ENCODE measurements around the gene NFE2L2. TPM values are rescaled to one million over a fixed set of nuclear protein-coding genes. Genes with fewer than 3 reads are reported as not detected.

The NFE2L2 gene
- total and polyA plus RNA-seq, 7 donors, result 46.7 to 103 (median 88.3) TPM

DNA sequence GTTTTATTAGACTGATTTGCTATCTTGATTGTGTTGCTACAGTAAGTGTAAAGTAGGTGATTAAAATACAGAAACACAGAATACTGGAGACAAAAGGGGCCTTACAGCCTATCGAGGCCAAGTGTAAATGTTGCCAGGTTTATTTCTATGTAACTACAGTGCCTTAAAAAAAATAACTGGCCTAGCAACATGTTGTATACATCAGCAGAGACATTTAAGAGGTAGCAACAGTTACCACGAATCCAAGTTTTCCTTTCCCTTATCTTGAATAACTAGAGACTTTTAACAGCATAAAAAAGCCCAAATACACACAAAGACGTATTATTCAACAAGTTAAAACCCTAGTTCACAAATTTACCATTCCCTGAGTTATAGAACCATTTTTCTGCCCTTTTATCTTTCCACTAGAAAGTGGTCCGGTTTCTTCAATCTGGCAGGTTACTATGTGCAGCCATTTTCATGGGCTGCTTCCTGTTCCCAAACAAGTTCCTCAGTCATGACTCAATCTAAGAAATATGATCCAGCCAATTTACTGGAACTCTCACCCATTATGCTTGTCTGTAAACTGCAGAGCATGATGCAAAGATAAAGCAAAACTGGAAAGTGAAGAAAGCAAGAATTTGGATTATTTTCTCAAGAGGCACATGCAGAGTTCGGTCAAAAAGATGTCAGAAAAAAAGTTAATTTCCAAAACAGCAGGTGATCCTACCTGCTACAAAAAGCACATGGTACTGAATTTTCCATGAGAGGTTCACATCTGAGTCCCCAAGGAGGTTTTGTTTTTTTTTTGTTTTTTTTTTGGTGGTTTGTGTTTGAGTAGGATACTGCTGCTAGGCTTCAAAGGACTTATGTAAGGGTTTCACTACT is 22.2 kb downstream of the NFE2L2 start:
- H3K4me3 ChIP-seq, result peak overlapping the region; percentile 5 to 34 (median 14)
- DNase-seq, result peak; percentile 67
- TF ChIP-seq POLR2AphosphoS5 (IDR thresholded peaks at IDR 0.05) (peak; percentile 26 to 84 (median 62)), POLR2A (IDR thresholded peaks at IDR 0.05) (no peak), EP300 (IDR thresholded peaks at IDR 0.05) (peak in 2 of 4 donors; percentile 43 to 59)
- TF ChIP-seq, protein P1, sequence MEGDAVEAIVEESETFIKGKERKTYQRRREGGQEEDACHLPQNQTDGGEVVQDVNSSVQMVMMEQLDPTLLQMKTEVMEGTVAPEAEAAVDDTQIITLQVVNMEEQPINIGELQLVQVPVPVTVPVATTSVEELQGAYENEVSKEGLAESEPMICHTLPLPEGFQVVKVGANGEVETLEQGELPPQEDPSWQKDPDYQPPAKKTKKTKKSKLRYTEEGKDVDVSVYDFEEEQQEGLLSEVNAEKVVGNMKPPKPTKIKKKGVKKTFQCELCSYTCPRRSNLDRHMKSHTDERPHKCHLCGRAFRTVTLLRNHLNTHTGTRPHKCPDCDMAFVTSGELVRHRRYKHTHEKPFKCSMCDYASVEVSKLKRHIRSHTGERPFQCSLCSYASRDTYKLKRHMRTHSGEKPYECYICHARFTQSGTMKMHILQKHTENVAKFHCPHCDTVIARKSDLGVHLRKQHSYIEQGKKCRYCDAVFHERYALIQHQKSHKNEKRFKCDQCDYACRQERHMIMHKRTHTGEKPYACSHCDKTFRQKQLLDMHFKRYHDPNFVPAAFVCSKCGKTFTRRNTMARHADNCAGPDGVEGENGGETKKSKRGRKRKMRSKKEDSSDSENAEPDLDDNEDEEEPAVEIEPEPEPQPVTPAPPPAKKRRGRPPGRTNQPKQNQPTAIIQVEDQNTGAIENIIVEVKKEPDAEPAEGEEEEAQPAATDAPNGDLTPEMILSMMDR (IDR thresholded peaks at IDR 0.05), result no peak
- H3K27me3 ChIP-seq, result no peaks in the 10 kb centered on the region
- H3K4me1 ChIP-seq, result peaks cover 0 to 100% (median 99%) of the 10 kb centered on the region in 4 donors
- WGBS, 2 donors, result 23 to 39% methylated on average over 5 of the region's 5 CpGs
- no peaks in the 10 kb centered on the region for H3K9me3 ChIP-seq
- no peaks in the 10 kb centered on the region for H3K36me3 ChIP-seq
- intact Hi-C loops (cut with DNase I), result no loop called here
- H3K27ac ChIP-seq, result peak overlapping the region; percentile 80 to 91 (median 86)

DNA sequence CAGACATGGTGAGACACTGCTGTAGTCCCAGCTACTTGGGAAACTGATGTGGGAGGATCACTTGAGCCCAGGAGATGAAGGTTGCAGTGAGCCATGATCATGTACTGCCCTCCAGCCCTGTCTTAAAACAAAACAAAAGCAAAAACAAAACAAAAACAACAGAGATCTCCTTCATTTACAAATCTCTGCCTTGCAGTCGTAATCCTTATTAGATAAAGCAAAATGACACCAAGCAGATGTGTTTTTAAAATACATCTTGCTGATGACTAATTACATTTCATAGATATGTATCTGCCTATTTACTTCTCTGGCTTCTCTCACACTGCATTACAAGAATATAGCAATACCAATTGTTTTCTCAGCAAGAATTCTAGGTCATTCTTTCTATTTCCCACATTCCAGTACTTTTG is 22.8 kb downstream of the NFE2L2 start:
- DNase-seq, result no peak
- H3K9me3 ChIP-seq, result no peaks in the 10 kb centered on the region
- intact Hi-C loops (cut with DNase I), result no loop called here
- H3K27me3 ChIP-seq, result no peaks in the 10 kb centered on the region
- H3K27ac ChIP-seq, result peak overlapping the region; percentile 80 to 91 (median 86)
- peaks cover 0 to 100% (median 99%) of the 10 kb centered on the region in 4 donors for H3K4me1 ChIP-seq
- TF ChIP-seq POLR2A (IDR thresholded peaks at IDR 0.05), result no peak
- TF ChIP-seq POLR2AphosphoS5 (IDR thresholded peaks at IDR 0.05), result no peak
- TF ChIP-seq, protein P1 (IDR thresholded peaks at IDR 0.05), result no peak
- TF ChIP-seq EP300 (IDR thresholded peaks at IDR 0.05), result no peak
- WGBS, 2 donors, result 69% methylated on average over 1 of the region's 1 CpG
- no peaks in the 10 kb centered on the region for H3K36me3 ChIP-seq
- peak overlapping the region; percentile 5 to 34 (median 14) for H3K4me3 ChIP-seq

DNA sequence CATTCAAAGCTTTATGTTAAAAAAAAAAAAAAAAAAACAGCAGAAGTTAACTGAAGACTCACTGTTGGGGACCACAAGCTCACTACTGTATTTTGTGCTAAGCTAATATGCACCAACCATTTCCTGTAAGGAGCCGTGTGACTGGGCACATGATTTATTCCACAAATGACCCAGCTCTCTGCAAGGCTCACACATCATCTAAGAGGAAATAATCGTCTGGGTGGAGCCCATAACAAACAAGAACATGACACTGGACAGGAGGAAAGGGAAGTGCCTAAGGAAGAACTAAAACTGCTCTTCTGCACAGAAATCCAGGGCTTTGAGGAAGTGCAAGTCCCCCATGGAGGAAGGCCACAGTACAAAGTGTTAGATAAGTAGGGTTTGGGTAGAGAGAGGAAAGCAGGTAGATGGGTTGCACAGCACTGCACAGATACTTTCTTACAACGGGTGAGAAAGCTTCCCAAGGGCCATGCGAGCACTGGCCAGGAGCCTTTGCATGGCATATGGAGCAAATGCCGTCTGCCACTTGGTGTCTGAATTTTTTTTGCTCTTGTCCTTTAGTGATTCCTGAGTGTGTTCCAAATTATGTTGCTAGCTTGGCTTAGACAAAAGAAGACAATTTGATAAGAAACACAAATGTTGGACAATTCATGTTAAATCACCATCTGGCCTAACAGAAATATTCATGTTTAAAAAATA is 24.4 kb downstream of the NFE2L2 start:
- TF ChIP-seq, protein P1 (IDR thresholded peaks at IDR 0.05), result no peak
- TF ChIP-seq EP300 (IDR thresholded peaks at IDR 0.05) (no peak), POLR2AphosphoS5 (IDR thresholded peaks at IDR 0.05) (peak; percentile 24 to 74 (median 48)), POLR2A (IDR thresholded peaks at IDR 0.05) (peak in 1 of 2 donors; percentile 10)
- DNase-seq, result peak; percentile 67
- Histone ChIP-seq H3K27ac (peak overlapping the region; percentile 80 to 91 (median 86)), H3K4me3 (no peak overlapping the region), H3K4me1 (peaks cover 0 to 100% (median 95%) of the 10 kb centered on the region in 4 donors), H3K9me3 (no peaks in the 10 kb centered on the region), H3K27me3 (no peaks in the 10 kb centered on the region), H3K36me3 (no peaks in the 10 kb centered on the region)
- WGBS, 2 donors, result 27 to 30% methylated on average over 5 of the region's 5 CpGs
- intact Hi-C loops (cut with DNase I), result no loop called here

DNA sequence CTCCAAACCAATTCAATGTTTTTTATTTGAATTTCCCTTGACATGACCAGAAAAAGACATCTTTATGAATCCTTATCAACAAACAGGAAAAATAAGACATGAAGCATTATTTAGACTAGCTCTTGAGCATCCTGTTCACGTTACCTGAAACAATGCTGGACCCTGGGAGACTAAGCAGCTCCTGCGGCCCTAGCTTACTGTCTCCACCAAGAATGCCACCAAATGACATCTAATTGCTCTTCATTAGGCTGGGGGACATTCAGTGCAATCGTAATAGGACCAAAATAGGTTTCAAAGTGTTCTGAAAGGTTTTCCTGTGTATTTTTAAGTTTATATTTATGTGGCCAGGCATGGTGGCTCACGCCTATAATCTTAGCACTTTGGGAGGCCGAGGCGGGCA is 25.5 kb downstream of the NFE2L2 start:
- Histone ChIP-seq H3K27ac (peak overlapping the region; percentile 54 to 91 (median 86)), H3K36me3 (peaks cover 0 to 9% (median 0%) of the 10 kb centered on the region in 4 donors), H3K9me3 (no peaks in the 10 kb centered on the region), H3K27me3 (no peaks in the 10 kb centered on the region), H3K4me1 (peaks cover 0 to 95% (median 92%) of the 10 kb centered on the region in 4 donors), H3K4me3 (no peak overlapping the region)
- DNase-seq, result no peak
- no peak for TF ChIP-seq POLR2AphosphoS5 (IDR thresholded peaks at IDR 0.05)
- TF ChIP-seq, protein P1 (IDR thresholded peaks at IDR 0.05), result no peak
- no peak for TF ChIP-seq POLR2A (IDR thresholded peaks at IDR 0.05)
- no peak for TF ChIP-seq EP300 (IDR thresholded peaks at IDR 0.05)
- intact Hi-C loops (cut with DNase I), result no loop called here
- 86 to 88% methylated on average over 6 of the region's 6 CpGs for WGBS, 2 donors

Measured in sigmoid colon (tissue), 7 donors.